ENCODE data around the gene CCDC183. TPM values are rescaled to one million over a fixed set of nuclear protein-coding genes. Genes with fewer than 3 reads are reported as not detected.

The CCDC183 gene
- polyA plus RNA-seq, 1 donor from 2014 or later: 5.5 TPM

- Histone ChIP-seq H3K79me2 (replicated peaks; ENCODE audit: insufficient read depth, low read length) (no peaks in the 10 kb centered on the region), H4K20me1 (ENCODE audit: insufficient read depth) (no peaks in the 10 kb centered on the region), H3K9me2 (ENCODE audit: insufficient read depth, low read length) (no peaks in the 10 kb centered on the region), H3K36me3 (ENCODE audit: insufficient read depth, low read length) (no peaks in the 10 kb centered on the region), H3F3A (ENCODE audit: insufficient read depth, low read length, poor library complexity, severe bottlenecking) (no peaks in the 10 kb centered on the region), H3K27me3 (ENCODE audit: insufficient read depth, low read depth, low read length) (no peaks in the 10 kb centered on the region), H3K27ac (ENCODE audit: low read length) (no peak overlapping the region), H3K9me3 (ENCODE audit: low read length) (no peaks in the 10 kb centered on the region), H2AFZ (ENCODE audit: low read depth, low read length) (no peak overlapping the region), H3K9ac (ENCODE audit: low read length) (no peak overlapping the region), H3K4me3 (ENCODE audit: low read length) (no peak overlapping the region), H3K4me2 (ENCODE audit: low read length) (no peak overlapping the region)
- TF ChIP-seq MXI1 (conservative IDR thresholded peaks at IDR 0.05; ENCODE audit: poor library complexity, severe bottlenecking) (no peak), EZH2 (IDR thresholded peaks at IDR 0.05; ENCODE audit: borderline replicate concordance, insufficient read depth, low read length, poor library complexity, severe bottlenecking) (no peak), SMC3 (conservative IDR thresholded peaks at IDR 0.05; ENCODE audit: poor library complexity) (no peak), EP300 (conservative IDR thresholded peaks at IDR 0.05; ENCODE audit: poor library complexity, severe bottlenecking) (no peak), RAD21 (conservative IDR thresholded peaks at IDR 0.05) (no peak), POLR2AphosphoS5 (IDR thresholded peaks at IDR 0.05) (no peak), TAF1 (IDR thresholded peaks at IDR 0.05; ENCODE audit: low read depth) (no peak), CTCF (IDR thresholded peaks at IDR 0.05; ENCODE audit: poor library complexity, severe bottlenecking) (no peak), REST (IDR thresholded peaks at IDR 0.05; ENCODE audit: borderline replicate concordance) (no peak)
These were observed 24.2 kb upstream of the CCDC183 start for GRCh38 chr9:136771907-136772415.

- no peaks in the 10 kb centered on the region for H3K36me3 ChIP-seq (ENCODE audit: insufficient read depth, low read length)
- H3K9me3 ChIP-seq (ENCODE audit: low read length): no peaks in the 10 kb centered on the region
- H3K4me2 ChIP-seq (ENCODE audit: low read length): no peak overlapping the region
- no peaks in the 10 kb centered on the region for H3K9me2 ChIP-seq (ENCODE audit: insufficient read depth, low read length)
- no peaks in the 10 kb centered on the region for H3K79me2 ChIP-seq (replicated peaks; ENCODE audit: insufficient read depth, low read length)
- H3K9ac ChIP-seq (ENCODE audit: low read length): no peak overlapping the region
- H3K4me3 ChIP-seq (ENCODE audit: low read length): no peak overlapping the region
- TF ChIP-seq REST (IDR thresholded peaks at IDR 0.05; ENCODE audit: borderline replicate concordance) (no peak), MXI1 (conservative IDR thresholded peaks at IDR 0.05; ENCODE audit: poor library complexity, severe bottlenecking) (no peak)
- no peaks in the 10 kb centered on the region for H4K20me1 ChIP-seq (ENCODE audit: insufficient read depth)
- H3K27ac ChIP-seq (ENCODE audit: low read length): no peak overlapping the region
- H3K27me3 ChIP-seq (ENCODE audit: insufficient read depth, low read depth, low read length): no peaks in the 10 kb centered on the region
- no peak overlapping the region for H2AFZ ChIP-seq (ENCODE audit: low read depth, low read length)
- no peaks in the 10 kb centered on the region for H3F3A ChIP-seq (ENCODE audit: insufficient read depth, low read length, poor library complexity, severe bottlenecking)
These were observed 22.6 kb upstream of the CCDC183 start for GRCh38 chr9:136773386-136774044.

All from neural cell (in vitro differentiated cells).